ENCODE results near the gene GOLGA8S. TPM values are rescaled to one million over a fixed set of nuclear protein-coding genes. Genes with fewer than 3 reads are reported as not detected.
"Not testable (repeated sequence)": the region's sequence is repeated elsewhere in the genome, so short reads cannot be mapped to it uniquely, and the experiment has no call there.

GOLGA8S gene
- total RNA-seq, 2 donors from 2014 or later: 0.38 to 0.60 TPM

- intact Hi-C loops (cut with DNase I): no loop called here
- no peak for DNase-seq (ENCODE audit: low spot score)
These were observed 41.3 kb downstream of the GOLGA8S start for GRCh38 chr15:23395832-23396231.

GRCh38 chr15:23397779-23398178 lies 43.2 kb downstream of the GOLGA8S start:
- intact Hi-C loops (cut with DNase I): no loop called here
- DNase-seq (ENCODE audit: low spot score): no peak

GRCh38 chr15:23398357-23398756 lies 43.8 kb downstream of the GOLGA8S start:
- DNase-seq (ENCODE audit: low spot score); intact Hi-C loops (cut with DNase I): not testable (repeated sequence)

GRCh38 chr15:23399207-23399606 lies 44.7 kb downstream of the GOLGA8S start:
- DNase-seq (ENCODE audit: low spot score); intact Hi-C loops (cut with DNase I): not testable (repeated sequence)

- no peak for DNase-seq (ENCODE audit: low spot score)
- intact Hi-C loops (cut with DNase I): no loop called here
These were observed 47.1 kb downstream of the GOLGA8S start for GRCh38 chr15:23401627-23402026.

GRCh38 chr15:23402140-23402539 lies 47.6 kb downstream of the GOLGA8S start:
- intact Hi-C loops (cut with DNase I): no loop called here

GRCh38 chr15:23402544-23402943 lies 48.0 kb downstream of the GOLGA8S start:
- no peak for DNase-seq (ENCODE audit: low spot score)
- intact Hi-C loops (cut with DNase I): no loop called here

More at GRCh38 chr15:23402140-23402539, 47.6 kb downstream of the GOLGA8S start:
- DNase-seq (ENCODE audit: low spot score): no peak

- no peak for DNase-seq (ENCODE audit: low spot score)
- intact Hi-C loops (cut with DNase I): no loop called here
These were observed 49.0 kb downstream of the GOLGA8S start for GRCh38 chr15:23403550-23403949.

- intact Hi-C loops (cut with DNase I): no loop called here
- peak; percentile 60 for DNase-seq (ENCODE audit: low spot score)
These were observed 57.3 kb downstream of the GOLGA8S start for GRCh38 chr15:23411841-23412240.

- DNase-seq (ENCODE audit: low spot score): peak; percentile 30
- intact Hi-C loops (cut with DNase I): not testable (repeated sequence)
These were observed 58.5 kb downstream of the GOLGA8S start for GRCh38 chr15:23412881-23413600.

Other genes with a start within 250 kb of the GOLGA8S start
- gene GOLGA6L1, start 217.9 kb upstream of the GOLGA8S start, total RNA-seq: not detected
- gene GOLGA6L26, start 20.6 kb upstream of the GOLGA8S start, total RNA-seq: not detected
- gene GOLGA6L2, start 92.5 kb downstream of the GOLGA8S start, total RNA-seq: not detected
- not detected for gene MKRN3, start 210.9 kb downstream of the GOLGA8S start, total RNA-seq